ENCODE data around the gene KCNC3. TPM values are rescaled to one million over a fixed set of nuclear protein-coding genes. Genes with fewer than 3 reads are reported as not detected.

KCNC3 gene
- total RNA-seq, 1 experiment from 2014 or later, result 24.6 TPM

DNA sequence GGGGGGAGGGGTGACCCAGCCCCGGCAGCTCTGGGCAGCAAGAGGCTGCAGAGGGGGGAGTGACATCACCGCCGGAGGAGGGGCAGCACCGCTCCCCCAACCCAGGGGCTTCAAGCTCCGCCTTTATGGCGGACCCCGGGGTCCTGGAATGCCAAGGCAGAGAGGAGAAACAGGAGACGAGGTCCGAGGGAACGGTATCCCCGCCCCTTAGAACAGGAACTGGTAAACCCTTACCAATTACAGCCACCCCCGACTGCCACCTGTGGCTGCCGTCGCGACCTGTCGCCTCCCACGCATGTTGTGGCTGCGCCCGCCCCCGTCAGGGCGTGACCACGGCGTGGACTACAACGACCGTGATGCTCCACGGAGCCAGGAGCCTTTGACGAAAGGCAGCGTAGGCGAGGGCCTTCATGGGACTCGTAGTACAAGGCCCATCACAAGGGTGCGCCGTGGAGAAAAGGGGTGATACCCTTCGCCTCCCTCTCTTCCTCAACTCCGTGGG is 4.1 kb upstream of the KCNC3 start:
- TF ChIP-seq, protein P1, sequence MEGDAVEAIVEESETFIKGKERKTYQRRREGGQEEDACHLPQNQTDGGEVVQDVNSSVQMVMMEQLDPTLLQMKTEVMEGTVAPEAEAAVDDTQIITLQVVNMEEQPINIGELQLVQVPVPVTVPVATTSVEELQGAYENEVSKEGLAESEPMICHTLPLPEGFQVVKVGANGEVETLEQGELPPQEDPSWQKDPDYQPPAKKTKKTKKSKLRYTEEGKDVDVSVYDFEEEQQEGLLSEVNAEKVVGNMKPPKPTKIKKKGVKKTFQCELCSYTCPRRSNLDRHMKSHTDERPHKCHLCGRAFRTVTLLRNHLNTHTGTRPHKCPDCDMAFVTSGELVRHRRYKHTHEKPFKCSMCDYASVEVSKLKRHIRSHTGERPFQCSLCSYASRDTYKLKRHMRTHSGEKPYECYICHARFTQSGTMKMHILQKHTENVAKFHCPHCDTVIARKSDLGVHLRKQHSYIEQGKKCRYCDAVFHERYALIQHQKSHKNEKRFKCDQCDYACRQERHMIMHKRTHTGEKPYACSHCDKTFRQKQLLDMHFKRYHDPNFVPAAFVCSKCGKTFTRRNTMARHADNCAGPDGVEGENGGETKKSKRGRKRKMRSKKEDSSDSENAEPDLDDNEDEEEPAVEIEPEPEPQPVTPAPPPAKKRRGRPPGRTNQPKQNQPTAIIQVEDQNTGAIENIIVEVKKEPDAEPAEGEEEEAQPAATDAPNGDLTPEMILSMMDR (IDR thresholded peaks at IDR 0.05; ENCODE audit: insufficient read depth in 1 of 2, low read depth in 1 of 2, low read length in 1 of 2, severe bottlenecking in 1 of 2, unreplicated experiment in 1 of 2), result no peak
- POLR2A ChIA-PET, result interaction anchor here (0.6 to 2.4 kb wide), 12 partner anchors 14 to 767 kb away, joined by 3 to 17 read pairs (median 6); partner anchors contain the start of genes JOSD2, MYH14, NR1H2 and POLD1
- BruUV-seq (replicated peaks), result no TSS peak
- DNase-seq, result peak; percentile 98 to 99
- Mint-ChIP-seq H3K36me3 (ENCODE audit: insufficient read depth, unreplicated experiment) (peaks cover 50% of the 10 kb centered on the region), H3K27ac (ENCODE audit: unreplicated experiment) (peak overlapping the region; percentile 100), H3K4me1 (ENCODE audit: low read depth, unreplicated experiment) (peaks cover 45% of the 10 kb centered on the region), H3K9me3 (ENCODE audit: unreplicated experiment) (peaks cover 16% of the 10 kb centered on the region), H3K4me3 (ENCODE audit: unreplicated experiment) (peak overlapping the region; percentile 99), H3K27me3 (ENCODE audit: insufficient read depth, unreplicated experiment) (no peaks in the 10 kb centered on the region)
- Histone ChIP-seq H3K27me3 (replicated peaks; ENCODE audit: control insufficient read depth, insufficient read depth, low read length) (no peaks in the 10 kb centered on the region), H3K9me3 (no peaks in the 10 kb centered on the region), H3K4me3 (ENCODE audit: low read depth, low read length) (peak overlapping the region; percentile 64), H3K4me1 (peaks cover 19% of the 10 kb centered on the region), H3K36me3 (ENCODE audit: control insufficient read depth, insufficient read depth, low read length) (no peaks in the 10 kb centered on the region)
- CTCF ChIA-PET, result interaction anchor here (0.6 to 2.0 kb wide), 7 partner anchors 17 to 435 kb away, joined by 3 to 9 read pairs (median 4); no protein-coding TSS in a partner anchor
- intact Hi-C loops (cut with micrococcal nuclease; ENCODE audit: unreplicated experiment), result loop anchor here (1.0 kb wide), 1 partner anchor 43 kb away; the partner anchor contains the start of gene NR1H2

DNA sequence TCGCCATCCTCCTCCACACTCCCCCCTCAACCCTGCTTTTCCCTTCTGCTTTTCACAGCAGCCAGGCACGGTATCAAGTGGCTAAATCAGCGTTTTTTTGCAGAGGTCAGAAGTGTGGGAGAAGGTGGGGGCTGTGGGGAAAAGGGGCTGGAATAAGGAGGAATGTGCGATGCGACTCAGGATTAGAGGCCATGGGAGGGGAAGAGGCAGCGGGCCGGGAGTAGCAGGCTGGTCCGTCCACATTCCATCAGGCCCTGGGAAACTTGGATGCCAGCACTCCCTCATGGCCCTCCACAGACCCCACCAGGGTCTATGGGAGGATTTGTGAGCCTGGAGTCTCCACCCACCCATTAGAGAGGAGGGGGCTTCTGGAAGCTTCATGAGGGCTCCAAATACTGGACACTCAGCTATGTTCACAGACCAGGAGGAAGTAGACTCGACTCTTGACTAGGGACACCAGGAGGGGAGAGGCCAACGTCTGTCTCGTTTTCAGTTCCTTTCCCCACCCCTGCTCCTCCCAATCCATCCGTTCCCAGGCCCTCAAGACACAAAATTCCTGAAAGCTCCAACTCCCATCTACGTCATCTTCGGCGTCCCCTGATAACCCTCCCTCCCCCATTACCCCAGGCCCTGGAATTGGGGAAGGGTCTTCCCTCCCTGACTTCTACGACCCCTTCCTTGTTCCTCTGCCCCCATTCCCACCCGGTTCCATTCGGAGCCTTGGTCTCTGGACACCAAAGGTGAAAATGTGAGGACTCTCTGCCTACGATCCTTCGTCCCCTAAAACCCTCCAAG is 3.3 kb upstream of the KCNC3 start:
- TF ChIP-seq, protein P1 (IDR thresholded peaks at IDR 0.05; ENCODE audit: insufficient read depth in 1 of 2, low read depth in 1 of 2, low read length in 1 of 2, severe bottlenecking in 1 of 2, unreplicated experiment in 1 of 2), result no peak
- Histone ChIP-seq H3K4me3 (ENCODE audit: low read depth, low read length) (peak overlapping the region; percentile 64), H3K27me3 (replicated peaks; ENCODE audit: control insufficient read depth, insufficient read depth, low read length) (no peaks in the 10 kb centered on the region), H3K36me3 (ENCODE audit: control insufficient read depth, insufficient read depth, low read length) (no peaks in the 10 kb centered on the region), H3K4me1 (peaks cover 23% of the 10 kb centered on the region), H3K9me3 (no peaks in the 10 kb centered on the region)
- Mint-ChIP-seq H3K4me1 (ENCODE audit: low read depth, unreplicated experiment) (peaks cover 50% of the 10 kb centered on the region), H3K36me3 (ENCODE audit: insufficient read depth, unreplicated experiment) (peaks cover 50% of the 10 kb centered on the region), H3K27me3 (ENCODE audit: insufficient read depth, unreplicated experiment) (peaks cover 4% of the 10 kb centered on the region), H3K9me3 (ENCODE audit: unreplicated experiment) (peaks cover 16% of the 10 kb centered on the region), H3K27ac (ENCODE audit: unreplicated experiment) (peak overlapping the region; percentile 100), H3K4me3 (ENCODE audit: unreplicated experiment) (peak overlapping the region; percentile 99)
- CTCF ChIA-PET, result interaction anchor here (0.8 to 2.0 kb wide), 4 partner anchors 17 to 224 kb away, joined by 4 to 9 read pairs (median 4); no protein-coding TSS in a partner anchor
- intact Hi-C loops (cut with micrococcal nuclease; ENCODE audit: unreplicated experiment), result loop anchor here (1.0 kb wide), 1 partner anchor 44 kb away; the partner anchor contains the start of gene NR1H2
- BruUV-seq (replicated peaks), result TSS peak; percentile 68
- peak; percentile 88 to 92 for DNase-seq
- POLR2A ChIA-PET, result interaction anchor here (0.6 to 2.4 kb wide), 9 partner anchors 13 to 404 kb away, joined by 4 to 17 read pairs (median 7); partner anchors contain the start of genes JOSD2, MYH14 and NR1H2

DNA sequence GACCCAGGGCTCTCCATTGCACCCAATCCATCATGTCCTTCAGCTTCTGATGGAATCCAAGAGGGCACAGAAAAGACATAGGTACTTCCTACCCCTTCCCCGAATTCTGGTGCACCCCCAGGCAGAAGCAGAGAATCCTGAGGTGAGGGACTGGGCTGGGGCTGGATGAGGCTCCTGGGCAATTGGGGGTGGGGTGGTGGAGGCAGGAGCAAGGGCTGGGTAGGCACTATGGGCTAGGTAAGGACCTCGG is 2.7 kb upstream of the KCNC3 start:
- CTCF ChIA-PET, result no interaction called here
- Histone ChIP-seq H3K9me3 (no peaks in the 10 kb centered on the region), H3K4me1 (peaks cover 23% of the 10 kb centered on the region), H3K27me3 (replicated peaks; ENCODE audit: control insufficient read depth, insufficient read depth, low read length) (no peaks in the 10 kb centered on the region), H3K4me3 (ENCODE audit: low read depth, low read length) (peak overlapping the region; percentile 64), H3K36me3 (ENCODE audit: control insufficient read depth, insufficient read depth, low read length) (no peaks in the 10 kb centered on the region)
- intact Hi-C loops (cut with micrococcal nuclease; ENCODE audit: unreplicated experiment), result no loop called here
- Mint-ChIP-seq H3K4me1 (ENCODE audit: low read depth, unreplicated experiment) (peaks cover 56% of the 10 kb centered on the region), H3K36me3 (ENCODE audit: insufficient read depth, unreplicated experiment) (peaks cover 54% of the 10 kb centered on the region), H3K9me3 (ENCODE audit: unreplicated experiment) (peaks cover 16% of the 10 kb centered on the region), H3K27ac (ENCODE audit: unreplicated experiment) (peak overlapping the region; percentile 100), H3K4me3 (ENCODE audit: unreplicated experiment) (peak overlapping the region; percentile 99), H3K27me3 (ENCODE audit: insufficient read depth, unreplicated experiment) (peaks cover 9% of the 10 kb centered on the region)
- no peak for DNase-seq
- no TSS peak for BruUV-seq (replicated peaks)
- TF ChIP-seq, protein P1 (IDR thresholded peaks at IDR 0.05; ENCODE audit: insufficient read depth in 1 of 2, low read depth in 1 of 2, low read length in 1 of 2, severe bottlenecking in 1 of 2, unreplicated experiment in 1 of 2), result no peak
- POLR2A ChIA-PET, result interaction anchor here (0.6 to 2.4 kb wide), 2 partner anchors 15 to 184 kb away, joined by 4 to 7 read pairs; no protein-coding TSS in a partner anchor
